ENCODE measurements around the gene CEBPB. TPM values are rescaled to one million over a fixed set of nuclear protein-coding genes. Genes with fewer than 3 reads are reported as not detected.
"Not testable (repeated sequence)": the region's sequence is repeated elsewhere in the genome, so short reads cannot be mapped to it uniquely, and the experiment has no call there.

CEBPB gene
- total RNA-seq = 113 TPM

DNA sequence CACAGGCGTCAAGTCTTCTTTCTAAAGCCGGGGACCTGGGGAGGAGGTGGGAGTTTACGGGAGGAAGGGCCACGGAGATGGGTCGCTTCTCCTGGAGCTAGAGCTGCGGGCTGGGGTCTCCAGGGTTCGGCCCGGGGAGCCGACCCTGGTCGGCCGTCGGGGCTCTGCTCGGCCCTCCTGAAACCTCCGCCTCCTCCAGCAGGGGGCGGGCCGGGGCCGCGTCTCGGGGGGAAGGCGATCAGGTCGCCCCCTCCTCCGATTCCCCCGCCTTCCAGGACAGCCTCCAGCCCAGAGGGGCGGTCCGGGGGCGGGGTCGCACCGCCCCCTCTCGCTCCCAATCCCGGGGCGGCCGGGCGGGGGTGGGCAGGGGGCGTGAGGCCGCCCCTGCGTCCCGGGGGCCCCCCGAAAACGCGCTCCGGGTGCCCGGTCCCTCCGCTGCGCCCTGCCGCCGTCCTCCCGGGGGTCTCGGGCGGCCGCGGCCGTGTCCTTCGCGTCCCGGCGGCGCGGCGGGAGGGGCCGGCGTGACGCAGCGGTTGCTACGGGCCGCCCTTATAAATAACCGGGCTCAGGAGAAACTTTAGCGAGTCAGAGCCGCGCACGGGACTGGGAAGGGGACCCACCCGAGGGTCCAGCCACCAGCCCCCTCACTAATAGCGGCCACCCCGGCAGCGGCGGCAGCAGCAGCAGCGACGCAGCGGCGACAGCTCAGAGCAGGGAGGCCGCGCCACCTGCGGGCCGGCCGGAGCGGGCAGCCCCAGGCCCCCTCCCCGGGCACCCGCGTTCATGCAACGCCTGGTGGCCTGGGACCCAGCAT is at the start of gene CEBPB:
TSS of gene CEBPB (plus strand) at position 580 of the 814 bp plus-strand sequence. CDS start at position 784, 204 bp downstream.
- ATAC-seq = peak; percentile 74
- intact Hi-C loops (cut with DNase I) = loop anchor here (5.0 kb wide), 1 partner anchor 117 kb away; no protein-coding TSS in a partner anchor
- peak; percentile 96 for DNase-seq (ENCODE audit: low spot score)

GRCh38 chr20:50141018-50141675 is 49.5 kb upstream of the CEBPB start:
- ATAC-seq = no peak

GRCh38 chr20:50141811-50142561 is 48.6 kb upstream of the CEBPB start:
- ATAC-seq (no peak), DNase-seq (ENCODE audit: low spot score) (no peak)
- intact Hi-C loops (cut with DNase I) = no loop called here

More at GRCh38 chr20:50141018-50141675, 49.5 kb upstream of the CEBPB start:
- intact Hi-C loops (cut with DNase I) = no loop called here
- DNase-seq (ENCODE audit: low spot score) = no peak

DNA sequence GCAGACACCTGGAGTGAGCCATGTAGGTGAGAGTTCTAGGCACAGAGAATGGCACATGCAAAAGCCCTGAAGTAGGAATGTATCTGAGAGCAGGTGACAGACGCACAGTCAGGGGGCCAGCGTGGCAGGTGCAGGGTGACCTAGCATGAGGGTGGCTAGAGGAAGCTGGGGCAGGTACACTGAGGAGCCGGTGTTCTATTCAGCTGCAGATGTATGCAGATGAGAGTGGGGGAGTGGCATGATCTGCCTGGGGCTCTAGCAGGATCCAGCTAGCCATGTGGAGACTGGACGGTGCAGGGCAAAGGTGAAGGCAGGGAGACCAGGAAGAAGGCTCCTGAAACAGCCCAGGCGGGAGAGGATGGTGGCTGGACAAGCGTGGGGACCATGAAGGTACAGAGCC is 47.8 kb upstream of the CEBPB start:
- ATAC-seq = no peak
- no peak for DNase-seq (ENCODE audit: low spot score)
- intact Hi-C loops (cut with DNase I) = no loop called here

DNA sequence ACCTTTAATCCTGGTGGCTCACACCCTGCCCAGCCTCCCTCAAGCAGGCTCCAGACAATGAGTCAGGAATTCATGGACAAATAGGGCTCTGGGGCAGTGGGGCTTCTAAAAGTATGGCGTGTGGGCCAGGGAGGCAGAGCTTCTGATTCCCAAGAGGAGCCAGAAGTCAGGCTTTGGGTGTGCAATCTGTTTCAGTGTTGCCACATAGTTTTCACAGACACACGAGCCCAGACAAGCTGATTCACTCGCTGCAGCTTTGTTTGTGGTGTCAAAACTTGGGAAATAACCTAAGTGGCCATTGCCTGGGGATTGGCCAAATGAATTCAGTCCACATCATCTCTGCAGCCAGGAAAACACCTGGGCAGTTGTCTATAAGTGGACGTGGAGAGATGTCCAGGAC is 46.3 kb upstream of the CEBPB start:
- intact Hi-C loops (cut with DNase I) = no loop called here
- DNase-seq (ENCODE audit: low spot score) (no peak), ATAC-seq (peak; percentile 86)

DNA sequence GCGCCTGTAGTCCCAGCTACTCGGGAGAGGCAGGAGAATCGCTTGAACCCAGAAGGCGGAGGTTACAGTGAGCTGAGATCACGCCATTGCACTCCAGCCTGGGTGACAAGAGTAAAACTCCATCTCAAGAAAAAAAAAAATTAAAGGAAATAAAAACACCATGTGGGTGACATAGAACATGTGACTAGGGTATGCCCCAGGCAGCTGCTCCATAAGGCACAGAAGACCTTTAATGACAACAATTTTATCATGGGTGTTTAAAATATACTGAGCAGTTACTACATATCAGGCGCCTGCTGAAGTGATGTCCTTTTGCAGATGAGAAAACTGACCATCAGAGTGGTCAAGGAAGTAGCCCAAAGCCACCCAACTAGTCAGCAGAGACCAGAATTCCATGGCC is 45.1 kb upstream of the CEBPB start:
- intact Hi-C loops (cut with DNase I) = no loop called here
- no peak for DNase-seq (ENCODE audit: low spot score)

DNA sequence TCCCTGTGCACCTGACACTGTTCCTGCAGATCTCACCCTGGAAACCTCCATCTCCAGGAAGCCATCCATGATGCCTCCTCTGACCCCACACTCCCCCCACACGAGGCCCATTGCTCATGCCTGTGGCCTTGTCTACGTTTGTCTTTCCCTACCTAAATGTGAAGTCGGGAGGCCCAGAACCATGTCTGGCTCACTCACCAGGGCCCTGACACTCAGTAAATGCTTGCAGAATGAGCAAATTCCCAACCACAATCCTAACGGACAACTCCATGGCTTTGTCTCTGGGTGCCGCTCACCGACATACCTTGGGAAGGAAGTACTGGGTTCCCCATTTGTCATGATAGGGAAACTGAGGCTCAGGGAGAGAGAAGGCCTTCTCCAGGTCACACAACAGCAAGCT is 44.4 kb upstream of the CEBPB start:
- DNase-seq (ENCODE audit: low spot score) = no peak
- ATAC-seq = no peak
- intact Hi-C loops (cut with DNase I) = no loop called here

More for the DNA sequence above, 45.1 kb upstream of the CEBPB start:
- ATAC-seq = no peak

DNA sequence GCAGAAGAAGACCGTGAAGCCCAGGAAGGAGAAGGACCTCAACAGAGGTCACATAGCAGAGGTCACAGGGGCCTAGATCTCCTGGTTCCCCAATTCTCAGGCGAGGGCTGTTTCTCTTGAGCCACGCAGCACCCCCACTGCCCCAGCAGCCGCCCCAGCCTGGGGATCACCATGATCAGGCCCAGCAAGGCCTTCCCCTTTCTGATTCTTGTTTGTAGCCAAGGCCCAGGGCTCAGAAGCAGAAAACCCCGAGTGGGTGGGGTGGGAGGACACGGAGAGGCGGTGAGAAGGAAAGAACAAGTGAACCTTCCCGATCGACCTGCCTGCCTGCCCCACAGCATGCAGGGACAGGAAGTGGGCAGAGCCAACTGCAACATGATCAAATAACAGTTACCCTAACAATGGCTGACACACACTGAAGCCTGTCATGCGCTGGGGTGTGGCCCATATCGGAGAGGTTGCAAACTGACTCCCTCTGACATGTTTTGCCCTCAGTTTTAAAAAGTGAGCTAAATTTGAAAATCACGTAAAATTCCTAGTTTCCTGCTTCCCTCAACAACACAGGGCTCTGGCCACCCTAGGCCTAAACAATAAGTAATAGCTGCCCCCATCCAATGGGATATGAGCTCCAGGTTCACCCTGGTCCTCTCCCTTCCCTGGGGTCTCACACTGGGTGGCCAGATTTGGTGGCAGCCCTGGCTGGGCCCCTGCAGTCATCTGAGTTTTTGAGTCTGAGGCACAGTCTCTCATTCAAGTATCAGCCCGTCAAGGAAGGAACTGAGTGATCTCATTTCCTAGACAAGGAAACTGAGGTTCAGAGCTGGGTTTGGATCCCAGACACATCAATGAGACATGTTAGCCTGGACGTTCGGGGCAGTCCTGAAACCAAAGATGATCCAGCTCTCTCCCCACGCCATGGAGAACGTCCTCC is 43.6 kb upstream of the CEBPB start:
- ATAC-seq (peak; percentile 17), DNase-seq (ENCODE audit: low spot score) (no peak)
- intact Hi-C loops (cut with DNase I) = no loop called here

- no peak for DNase-seq (ENCODE audit: low spot score)
- no peak for ATAC-seq
- intact Hi-C loops (cut with DNase I) = no loop called here
Measured at GRCh38 chr20:50149481-50150254, 41.0 kb upstream of the CEBPB start.

DNA sequence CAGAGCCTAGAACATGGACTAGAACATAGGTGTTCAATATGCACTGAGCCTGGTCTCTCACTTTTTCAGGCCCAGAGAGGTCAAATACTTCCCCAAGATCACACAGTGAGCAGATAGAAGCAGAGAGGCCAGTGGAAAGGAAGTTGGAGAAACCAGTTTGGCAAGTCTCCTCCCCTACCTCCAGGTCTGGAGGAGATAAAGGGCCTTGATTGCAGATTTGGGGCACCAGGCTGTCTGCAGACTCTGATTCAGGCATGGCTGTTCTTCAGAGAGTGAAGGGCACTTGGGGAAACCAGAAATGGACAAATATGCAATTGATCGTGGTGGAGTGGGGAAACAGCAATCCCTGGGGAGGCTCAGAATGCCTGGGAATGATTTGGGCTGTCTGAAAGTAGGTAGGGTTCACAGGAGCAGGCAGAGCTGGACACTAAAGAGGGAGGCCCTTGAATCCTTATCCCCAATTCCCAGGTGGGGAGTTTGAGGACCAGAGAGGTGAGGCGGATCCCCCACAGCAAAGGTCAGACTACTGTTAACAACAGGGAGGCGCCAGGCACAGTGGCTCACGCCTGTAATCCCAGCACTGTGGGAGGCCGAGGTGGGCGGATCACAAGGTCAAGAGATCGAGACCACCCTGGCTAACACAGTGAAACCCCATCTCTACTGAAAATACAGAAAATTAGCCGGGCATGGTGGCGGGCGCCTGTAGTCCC is 39.4 kb upstream of the CEBPB start:
- ATAC-seq = no peak
- intact Hi-C loops (cut with DNase I) = no loop called here
- DNase-seq (ENCODE audit: low spot score) = no peak

GRCh38 chr20:50152394-50153152 is 38.1 kb upstream of the CEBPB start:
- no peak for DNase-seq (ENCODE audit: low spot score)
- ATAC-seq = no peak
- intact Hi-C loops (cut with DNase I) = no loop called here

DNA sequence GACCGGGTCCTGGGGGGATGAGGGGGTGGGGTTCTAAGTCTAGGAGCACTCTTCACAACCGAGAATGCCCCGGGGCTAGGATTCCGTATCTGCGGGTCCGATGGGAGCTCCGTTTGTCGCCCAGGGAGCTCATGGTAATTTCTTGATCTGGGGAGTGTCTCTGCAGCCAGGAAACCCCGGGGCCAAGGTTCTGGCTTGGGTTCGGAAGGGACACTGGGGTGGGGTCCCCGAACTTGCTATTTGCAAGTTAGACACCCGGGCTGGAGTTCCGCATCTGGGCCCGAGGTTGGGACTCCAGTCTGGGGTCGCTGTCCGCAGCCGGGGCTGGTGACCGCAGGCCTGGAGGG is 37.5 kb upstream of the CEBPB start:
- DNase-seq (ENCODE audit: low spot score) (no peak), ATAC-seq (no peak)
- intact Hi-C loops (cut with DNase I) = no loop called here

GRCh38 chr20:50153500-50154377 is 36.9 kb upstream of the CEBPB start, which contains the start of gene PEDS1:
Gene PEDS1 (minus strand): TSS chr20:50153723. CDS start chr20:50153637, 86 bp downstream.
- intact Hi-C loops (cut with DNase I) = no loop called here
- DNase-seq (ENCODE audit: low spot score) (peak; percentile 94), ATAC-seq (peak; percentile 95)

- intact Hi-C loops (cut with DNase I); DNase-seq (ENCODE audit: low spot score); ATAC-seq: not testable (repeated sequence)
Measured at GRCh38 chr20:50161494-50161893, 29.1 kb upstream of the CEBPB start.

GRCh38 chr20:50163570-50164317 is 26.9 kb upstream of the CEBPB start:
- intact Hi-C loops (cut with DNase I) = no loop called here
- DNase-seq (ENCODE audit: low spot score) = no peak
- peak; percentile 66 for ATAC-seq
